ENCODE results near the gene PISD. TPM values are rescaled to one million over a fixed set of nuclear protein-coding genes. Genes with fewer than 3 reads are reported as not detected.

PISD gene
- total RNA-seq, 1 donor from 2014 or later: 77.1 TPM

DNA sequence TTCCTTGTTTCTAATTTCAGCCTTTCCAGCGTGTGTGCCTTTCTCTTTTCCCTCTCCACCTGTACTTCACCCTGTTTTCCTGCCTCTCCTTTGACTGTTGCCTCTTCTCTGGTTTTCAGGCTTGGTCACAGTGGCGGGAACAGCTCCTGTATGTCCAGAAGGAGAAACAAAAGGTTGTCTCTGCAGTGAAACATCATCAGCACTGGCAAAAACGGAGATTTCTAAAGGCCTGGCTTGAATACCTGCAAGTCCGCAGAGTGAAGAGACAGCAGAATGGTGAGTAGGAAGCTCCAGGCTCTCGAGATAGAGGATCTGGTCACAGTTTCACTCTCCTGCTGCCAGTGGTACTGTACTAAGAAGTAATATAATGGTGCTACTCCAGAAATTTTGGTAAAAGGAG, 89.1 kb downstream of the PISD start:
- DNase-seq (ENCODE audit: low read depth): no peak

GRCh38 chr22:31569126-31569525, 92.9 kb downstream of the PISD start:
- no peak for DNase-seq (ENCODE audit: low read depth)

Other genes starting within 250 kb of the PISD start
- gene EIF4ENIF1, start 172.4 kb downstream of the PISD start, total RNA-seq: 7.1 and 19.1 TPM in 2 replicates
- gene SFI1, start 165.7 kb downstream of the PISD start, total RNA-seq: 12.3 and 20.2 TPM in 2 replicates
- 16.5 and 54.7 TPM in 2 replicates for gene PRR14L, start 87.9 kb upstream of the PISD start, total RNA-seq
- 4.9 and 22.5 TPM in 2 replicates for gene DEPDC5, start 91.8 kb upstream of the PISD start, total RNA-seq